PC-3 (cell line): ENCODE measurements around the gene DGKB.

Experiments
- CTCF ChIP-seq: fragments of 300-600 bp; sonication (generic); conservative IDR thresholded peaks from 2 replicates; pipeline ENCODE4 v1.5.1; 2017; ENCODE audit warnings: antibody characterized with exemption, low read depth, mild to moderate bottlenecking, low read length
- EZH2 ChIP-seq: fragments of 300-600 bp; sonication (generic); IDR thresholded peaks from one replicate; pipeline ENCODE4 v1.6.1; 2017; ENCODE audit warnings: antibody characterized with exemption, mild to moderate bottlenecking, low read length; ENCODE audit not compliant: unreplicated experiment
- EZH2phosphoT487 ChIP-seq: fragments of 300-600 bp; sonication (generic); IDR thresholded peaks from 2 replicates; pipeline ENCODE4 v1.6.1; 2018; ENCODE audit warnings: mild to moderate bottlenecking, antibody characterized with exemption, low read length, borderline replicate concordance

- TF ChIP-seq CTCF (no peak), EZH2phosphoT487 (no peak), EZH2 (no peak)
Observed at GRCh38 chr7:14377646-14378266, 524.8 kb downstream of the DGKB start.
